Fibroblast of skin of left quadriceps (primary cell): ENCODE data around the gene LRTM1.
A peak's percentile ranks its signal among the peaks of the same experiment; 100 is the strongest.

ENCODE experiments used
- DNase-seq, 2 experiments: peaks; one replicate each; pipeline ENCODE4 v3.0.0-alpha.2; 2013; ENCODE audit warnings: low read depth in 2 of 2

Gene LRTM1

GRCh38 chr3:54940971-54941370 is 13.1 kb upstream of the LRTM1 start:
- no peak for DNase-seq

- DNase-seq, result no peak
Observed at GRCh38 chr3:54939557-54940300, 11.9 kb upstream of the LRTM1 start.

GRCh38 chr3:54936561-54936960 is 8.7 kb upstream of the LRTM1 start:
- no peak for DNase-seq

- DNase-seq, result no peak
Observed at GRCh38 chr3:54935869-54936268, 8.0 kb upstream of the LRTM1 start.

- DNase-seq, result no peak
Observed at GRCh38 chr3:54932606-54933005, 4.7 kb upstream of the LRTM1 start.

- DNase-seq, result no peak
Observed at GRCh38 chr3:54931182-54931581, 3.3 kb upstream of the LRTM1 start.

GRCh38 chr3:54918516-54918915 is 9.3 kb downstream of the LRTM1 start:
- DNase-seq, result no peak

GRCh38 chr3:54917862-54918261 is 10.0 kb downstream of the LRTM1 start:
- DNase-seq, result no peak

- peak; percentile 77 to 79 for DNase-seq
Observed at GRCh38 chr3:54917174-54917573, 10.7 kb downstream of the LRTM1 start.

- no peak for DNase-seq
Observed at GRCh38 chr3:54916732-54917131, 11.1 kb downstream of the LRTM1 start.

GRCh38 chr3:54915976-54916375 is 11.9 kb downstream of the LRTM1 start:
- no peak for DNase-seq

- DNase-seq, result no peak
Observed at GRCh38 chr3:54915181-54915580, 12.7 kb downstream of the LRTM1 start.

- DNase-seq, result no peak
Observed at GRCh38 chr3:54914180-54914579, 13.7 kb downstream of the LRTM1 start.

- DNase-seq, result no peak
Observed at GRCh38 chr3:54909191-54909590, 18.7 kb downstream of the LRTM1 start.

- DNase-seq, result no peak
Observed at GRCh38 chr3:54906763-54907162, 21.1 kb downstream of the LRTM1 start.

- no peak for DNase-seq
Observed at GRCh38 chr3:54905920-54906319, 21.9 kb downstream of the LRTM1 start.

GRCh38 chr3:54905261-54905888 is 22.5 kb downstream of the LRTM1 start:
- peak; percentile 55 to 59 for DNase-seq

GRCh38 chr3:54901906-54902685 is 25.8 kb downstream of the LRTM1 start:
- no peak for DNase-seq

- no peak for DNase-seq
Observed at GRCh38 chr3:54900838-54901591, 26.8 kb downstream of the LRTM1 start.

- DNase-seq, result no peak
Observed at GRCh38 chr3:54899273-54899672, 28.6 kb downstream of the LRTM1 start.

GRCh38 chr3:54897028-54897711 is 30.7 kb downstream of the LRTM1 start:
- DNase-seq, result peak in 1 of 2 experiments; percentile 42
